ENCODE measurements around the gene FBXO9.

- TF ChIP-seq EZH2 (IDR thresholded peaks at IDR 0.05; ENCODE audit: borderline replicate concordance, low read length) (no peak), CTCF (conservative IDR thresholded peaks at IDR 0.05 in 1 of 2, IDR thresholded peaks at IDR 0.05 in 1 of 2; ENCODE audit: extremely low read depth in 1 of 2, insufficient read depth in 1 of 2, low read depth in 1 of 2, low read length in 2 of 2) (no peak)
Observed at GRCh38 chr6:53044071-53044470, 21.1 kb upstream of the FBXO9 start.

Measured in mammary epithelial cell (primary cell).